Neutrophil (primary cell): Measurements from ENCODE around the gene RAB33B.

Experiments used
- H3K27ac ChIP-seq: fragments of 200-600 bp; sonication (generic); 2 replicates; pipeline ENCODE4 v1.5.1; 2016; ENCODE audit warnings: mild to moderate bottlenecking, moderate library complexity
- H3K27me3 ChIP-seq: fragments of 200-600 bp; sonication (generic); 2 replicates; pipeline ENCODE4 v1.6.0; 2016; ENCODE audit warnings: mild to moderate bottlenecking
- H3K36me3 ChIP-seq: fragments of 200-600 bp; sonication (generic); 2 replicates; pipeline ENCODE4 v1.5.1; 2017
- H3K4me1 ChIP-seq, 2 experiments: fragments of 200-600 bp in 1 of 2; sonication (generic) in 1 of 2; 1 replicate in 1 of 2; 2 replicates in 1 of 2; pipeline versions ENCODE4 v1.5.1 to v1.6.1; 2013 to 2016; ENCODE audit warnings: low read depth in 1 of 2, low read length in 1 of 2, mild to moderate bottlenecking in 1 of 2, moderate library complexity in 1 of 2; ENCODE audit not compliant: control insufficient read depth in 1 of 2, insufficient read depth in 1 of 2
- H3K4me3 ChIP-seq, 2 experiments: fragments of 200-600 bp in 1 of 2; sonication (generic) in 1 of 2; 1 replicate in 1 of 2; 2 replicates in 1 of 2; pipeline ENCODE4 v1.5.1; 2013 to 2016; ENCODE audit warnings: low read depth in 1 of 2, low read length in 1 of 2, mild to moderate bottlenecking in 1 of 2, moderate library complexity in 1 of 2
- H3K9me3 ChIP-seq: fragments of 200-600 bp; sonication (generic); 2 replicates; pipeline ENCODE4 v1.5.1; 2016
- CTCF ChIP-seq: fragments of 200-600 bp; sonication (generic); IDR thresholded peaks from 2 replicates; pipeline ENCODE4 v1.5.1; 2016; ENCODE audit warnings: antibody characterized with exemption

RAB33B gene

GRCh38 chr4:139450586-139450985 is 3.3 kb upstream of the RAB33B start:
- H3K4me3 ChIP-seq = no peak overlapping the region
- H3K27ac ChIP-seq = no peak overlapping the region
- H3K36me3 ChIP-seq = peaks cover 3% of the 10 kb centered on the region
- no peaks in the 10 kb centered on the region for H3K9me3 ChIP-seq
- H3K27me3 ChIP-seq = no peaks in the 10 kb centered on the region
- H3K4me1 ChIP-seq = peaks cover 34 to 44% of the 10 kb centered on the region in 2 experiments
- no peak for TF ChIP-seq CTCF

- H3K27me3 ChIP-seq = no peaks in the 10 kb centered on the region
- H3K27ac ChIP-seq = peak overlapping the region; percentile 93
- TF ChIP-seq CTCF = no peak
- H3K4me3 ChIP-seq = peak overlapping the region in 1 of 2 experiments; percentile 87
- H3K36me3 ChIP-seq = no peaks in the 10 kb centered on the region
- no peaks in the 10 kb centered on the region for H3K9me3 ChIP-seq
- H3K4me1 ChIP-seq = peaks cover 48 to 57% of the 10 kb centered on the region in 2 experiments
These were observed 1.9 kb upstream of the RAB33B start for GRCh38 chr4:139451997-139452396.

GRCh38 chr4:139453041-139453370 is 915 bp upstream of the RAB33B start:
- TF ChIP-seq CTCF = peak; percentile 20
- Histone ChIP-seq H3K36me3 (no peaks in the 10 kb centered on the region), H3K27me3 (no peaks in the 10 kb centered on the region), H3K4me3 (peak overlapping the region; percentile 87 to 96), H3K4me1 (peaks cover 58 to 65% of the 10 kb centered on the region in 2 experiments), H3K9me3 (no peaks in the 10 kb centered on the region), H3K27ac (peak overlapping the region; percentile 93)

- no peaks in the 10 kb centered on the region for H3K27me3 ChIP-seq
- H3K4me1 ChIP-seq = peaks cover 64 to 70% of the 10 kb centered on the region in 2 experiments
- no peaks in the 10 kb centered on the region for H3K9me3 ChIP-seq
- no peaks in the 10 kb centered on the region for H3K36me3 ChIP-seq
- peak; percentile 37 for TF ChIP-seq CTCF
- H3K4me3 ChIP-seq = peak overlapping the region; percentile 87 to 96
- H3K27ac ChIP-seq = peak overlapping the region; percentile 93
These were observed 380 bp upstream of the RAB33B start for GRCh38 chr4:139453371-139454110.

- Histone ChIP-seq H3K4me3 (peak overlapping the region; percentile 87 to 96), H3K27me3 (no peaks in the 10 kb centered on the region), H3K9me3 (no peaks in the 10 kb centered on the region), H3K4me1 (peaks cover 71 to 81% of the 10 kb centered on the region in 2 experiments), H3K27ac (peak overlapping the region; percentile 93), H3K36me3 (no peaks in the 10 kb centered on the region)
- no peak for TF ChIP-seq CTCF
These were observed 1.2 kb downstream of the RAB33B start for GRCh38 chr4:139455126-139455538.
